GM18508 (cell line): ENCODE results near the gene SYNPO2L.
"Not testable (repeated sequence)": the region's sequence is repeated elsewhere in the genome, so short reads cannot be mapped to it uniquely, and the experiment has no call there.

ENCODE experiments used
- ATAC-seq: cut with Tn5 transposase; IDR thresholded peaks from one replicate; pipeline ENCODE4 v1.9.1; 2021; ENCODE audit warnings: moderate number of reproducible peaks; ENCODE audit not compliant: insufficient read depth, unreplicated experiment

Gene SYNPO2L, protein sequence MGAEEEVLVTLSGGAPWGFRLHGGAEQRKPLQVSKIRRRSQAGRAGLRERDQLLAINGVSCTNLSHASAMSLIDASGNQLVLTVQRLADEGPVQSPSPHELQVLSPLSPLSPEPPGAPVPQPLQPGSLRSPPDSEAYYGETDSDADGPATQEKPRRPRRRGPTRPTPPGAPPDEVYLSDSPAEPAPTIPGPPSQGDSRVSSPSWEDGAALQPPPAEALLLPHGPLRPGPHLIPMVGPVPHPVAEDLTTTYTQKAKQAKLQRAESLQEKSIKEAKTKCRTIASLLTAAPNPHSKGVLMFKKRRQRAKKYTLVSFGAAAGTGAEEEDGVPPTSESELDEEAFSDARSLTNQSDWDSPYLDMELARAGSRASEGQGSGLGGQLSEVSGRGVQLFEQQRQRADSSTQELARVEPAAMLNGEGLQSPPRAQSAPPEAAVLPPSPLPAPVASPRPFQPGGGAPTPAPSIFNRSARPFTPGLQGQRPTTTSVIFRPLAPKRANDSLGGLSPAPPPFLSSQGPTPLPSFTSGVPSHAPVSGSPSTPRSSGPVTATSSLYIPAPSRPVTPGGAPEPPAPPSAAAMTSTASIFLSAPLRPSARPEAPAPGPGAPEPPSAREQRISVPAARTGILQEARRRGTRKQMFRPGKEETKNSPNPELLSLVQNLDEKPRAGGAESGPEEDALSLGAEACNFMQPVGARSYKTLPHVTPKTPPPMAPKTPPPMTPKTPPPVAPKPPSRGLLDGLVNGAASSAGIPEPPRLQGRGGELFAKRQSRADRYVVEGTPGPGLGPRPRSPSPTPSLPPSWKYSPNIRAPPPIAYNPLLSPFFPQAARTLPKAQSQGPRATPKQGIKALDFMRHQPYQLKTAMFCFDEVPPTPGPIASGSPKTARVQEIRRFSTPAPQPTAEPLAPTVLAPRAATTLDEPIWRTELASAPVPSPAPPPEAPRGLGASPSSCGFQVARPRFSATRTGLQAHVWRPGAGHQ

DNA sequence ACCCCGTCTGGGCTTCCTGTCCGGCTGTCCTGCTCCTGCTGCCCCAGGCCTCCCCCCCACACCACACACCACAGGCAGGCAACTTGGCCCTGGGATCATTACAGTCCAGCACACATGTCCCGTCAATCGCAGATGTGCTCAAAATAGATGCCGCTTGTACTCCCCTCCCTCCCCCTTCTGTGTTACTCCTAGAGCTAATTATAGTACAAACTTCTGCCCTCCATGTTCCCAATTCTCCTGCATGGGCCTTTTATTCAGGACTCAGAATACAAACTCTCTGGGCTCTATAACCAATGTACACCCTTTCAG is at the start of gene SYNPO2L:
Gene SYNPO2L (minus strand): TSS at position 40 of the 309 bp plus-strand sequence. CDS start 107 bp downstream, outside the sequence.
- ATAC-seq, result no peak

DNA sequence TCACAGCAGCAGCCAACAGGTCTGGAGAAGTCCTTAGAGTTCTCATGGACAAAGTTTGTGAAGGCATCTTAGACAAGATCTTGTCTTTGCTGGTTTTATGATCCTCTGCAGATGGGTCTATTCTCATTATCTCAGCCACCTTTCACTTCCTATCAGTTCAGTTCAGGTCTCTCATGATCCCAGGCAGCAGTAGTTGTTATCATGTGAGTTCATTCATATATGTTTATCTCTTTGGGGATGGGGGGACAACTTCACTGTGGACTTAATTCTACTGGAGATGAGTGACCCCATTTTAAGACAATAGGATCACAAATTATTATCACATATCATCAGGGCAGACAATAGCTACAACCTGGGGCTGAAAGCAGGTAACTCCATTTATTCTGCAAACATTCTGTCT is 48.1 kb upstream of the SYNPO2L start:
- not testable (repeated sequence) for ATAC-seq

DNA sequence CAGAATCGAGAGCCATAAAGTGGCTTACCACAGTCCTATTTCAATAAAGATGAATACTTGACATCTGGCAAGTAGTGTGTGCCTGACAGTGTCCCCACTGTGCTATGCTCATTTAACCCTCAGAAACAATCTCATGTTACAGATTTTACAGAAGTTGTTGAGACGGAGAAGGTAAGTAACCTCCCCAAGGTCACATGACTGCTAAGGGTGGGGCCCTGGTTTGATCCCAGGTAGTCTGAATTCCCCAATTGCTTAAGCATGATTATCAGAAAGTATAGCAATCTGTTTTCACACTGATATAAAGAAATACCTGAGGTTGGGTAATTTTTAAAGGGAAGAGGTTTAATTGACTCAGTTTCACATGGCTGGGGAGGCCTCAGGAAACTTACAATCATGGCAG is 43.0 kb upstream of the SYNPO2L start:
- ATAC-seq, result not testable (repeated sequence)

DNA sequence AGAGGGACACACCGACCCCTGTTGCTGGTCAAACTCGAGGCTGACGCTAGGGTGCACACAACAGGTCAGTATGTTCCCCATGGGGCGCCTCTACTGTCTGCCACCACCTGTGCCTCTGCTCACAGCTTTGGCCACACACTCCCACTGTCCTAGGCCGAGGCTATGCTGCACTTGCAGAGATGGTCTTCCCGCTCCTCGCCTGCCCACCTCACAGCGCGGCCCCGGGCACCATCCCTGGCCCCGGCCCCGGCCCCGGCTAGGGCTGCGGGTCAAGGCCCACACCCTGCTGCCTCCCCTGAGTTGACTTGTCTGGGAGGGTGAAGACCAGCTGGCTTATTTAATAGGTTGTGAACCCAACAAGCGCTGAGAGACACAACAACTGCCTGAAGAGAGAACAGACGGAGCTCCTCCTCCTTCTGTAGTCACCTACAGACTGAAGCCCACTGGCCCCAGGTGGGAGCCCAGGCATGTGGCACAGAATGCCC is 41.9 kb upstream of the SYNPO2L start, which contains the start of gene AGAP5:
Gene AGAP5 (minus strand): TSS at position 435 of the 485 bp plus-strand sequence. CDS start 354 bp downstream, at position 81.
- ATAC-seq, result not testable (repeated sequence)

DNA sequence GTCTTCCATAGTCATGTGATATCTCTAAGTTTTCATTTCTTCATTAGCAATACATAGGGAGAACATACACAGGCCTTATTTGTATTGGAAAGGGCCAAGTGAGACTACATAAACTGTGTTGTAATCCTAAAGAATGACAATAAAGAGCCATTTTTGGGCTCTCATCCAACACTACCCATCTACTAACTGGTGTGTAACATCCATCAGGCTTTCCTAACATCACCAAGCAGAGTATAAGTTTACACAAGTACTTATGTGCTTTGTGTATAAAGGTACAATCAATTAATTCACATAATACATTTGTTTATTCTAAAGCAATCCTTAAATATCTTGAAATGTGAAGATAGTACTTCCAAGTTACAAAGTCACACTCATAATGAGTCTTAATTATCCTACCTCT is 39.5 kb upstream of the SYNPO2L start:
- ATAC-seq, result not testable (repeated sequence)

DNA sequence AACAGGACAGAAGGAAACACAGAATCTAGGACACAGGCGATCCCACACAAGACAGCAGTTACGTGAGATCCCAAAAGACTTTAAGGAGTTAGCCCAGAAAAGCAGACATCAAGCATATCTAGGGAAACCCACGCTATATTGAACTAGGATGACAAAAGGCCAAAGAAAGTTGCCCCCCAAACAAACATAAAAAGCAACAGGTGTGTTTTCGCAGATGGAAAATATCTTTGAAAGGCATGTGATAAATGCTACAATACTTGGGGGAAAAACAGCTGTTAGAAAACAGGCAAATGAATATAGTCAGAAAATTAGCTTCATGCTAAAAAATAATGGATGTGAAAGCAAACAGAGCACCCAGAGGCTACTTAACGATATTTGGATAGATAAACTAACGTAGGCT is 34.9 kb upstream of the SYNPO2L start:
- ATAC-seq, result not testable (repeated sequence)

DNA sequence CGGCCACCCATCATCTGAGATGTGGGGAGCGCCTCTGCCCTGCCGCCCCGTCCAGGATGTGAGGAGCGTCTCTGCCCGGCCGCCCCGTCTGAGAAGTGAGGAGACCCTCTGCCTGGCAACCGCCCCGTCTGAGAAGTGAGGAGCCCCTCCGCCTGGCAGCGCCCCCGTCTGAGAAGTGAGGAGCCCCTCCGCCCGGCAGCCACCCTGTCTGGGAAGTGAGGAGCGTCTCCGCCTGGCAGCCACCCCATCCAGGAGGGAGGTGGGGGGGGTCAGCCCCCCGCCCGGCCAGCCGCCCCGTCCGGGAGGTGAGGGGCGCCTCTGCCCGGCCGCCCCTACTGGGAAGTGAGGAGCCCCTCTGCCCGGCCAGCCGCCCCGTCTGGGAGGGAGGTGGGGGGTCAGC is 33.8 kb upstream of the SYNPO2L start:
- ATAC-seq, result not testable (repeated sequence)

DNA sequence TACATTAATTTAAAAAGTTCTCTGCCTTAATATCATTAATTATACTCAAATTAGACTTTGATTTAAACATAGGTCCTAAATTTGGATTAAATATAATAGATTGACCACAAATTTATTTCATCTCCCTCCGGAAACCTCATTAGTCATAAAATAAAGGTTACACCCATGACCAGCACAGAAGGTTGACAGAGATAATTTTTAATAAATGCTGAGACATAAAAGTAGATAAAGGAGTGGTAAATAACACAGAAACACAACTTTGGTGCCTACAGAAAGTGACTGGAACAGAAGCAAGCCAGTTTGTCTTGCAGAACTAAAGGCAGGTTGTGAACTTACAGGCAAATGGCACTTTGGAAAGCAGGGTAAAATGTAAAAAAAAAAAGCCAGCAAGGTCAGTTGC is 31.8 kb upstream of the SYNPO2L start:
- not testable (repeated sequence) for ATAC-seq

DNA sequence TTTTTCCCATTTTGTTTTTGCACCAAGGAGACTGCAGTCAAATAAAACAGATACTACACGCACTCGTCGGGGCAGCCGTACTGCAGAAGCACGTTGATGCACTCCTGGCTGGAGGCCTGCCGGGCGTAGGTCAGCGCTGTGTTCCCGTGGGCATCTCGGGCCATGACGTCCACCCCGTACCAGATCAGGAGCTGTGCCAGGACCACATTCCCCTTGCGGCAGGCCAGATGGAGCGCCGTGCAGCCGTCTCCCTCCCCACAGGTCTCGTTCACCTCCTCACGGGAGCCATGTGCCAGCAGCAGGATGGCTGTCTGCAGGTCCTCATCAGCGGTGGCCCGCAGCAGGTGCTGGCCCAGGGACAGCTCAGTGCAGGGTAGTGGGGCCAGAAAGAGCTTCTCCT is 18.7 kb upstream of the SYNPO2L start:
- ATAC-seq, result not testable (repeated sequence)

DNA sequence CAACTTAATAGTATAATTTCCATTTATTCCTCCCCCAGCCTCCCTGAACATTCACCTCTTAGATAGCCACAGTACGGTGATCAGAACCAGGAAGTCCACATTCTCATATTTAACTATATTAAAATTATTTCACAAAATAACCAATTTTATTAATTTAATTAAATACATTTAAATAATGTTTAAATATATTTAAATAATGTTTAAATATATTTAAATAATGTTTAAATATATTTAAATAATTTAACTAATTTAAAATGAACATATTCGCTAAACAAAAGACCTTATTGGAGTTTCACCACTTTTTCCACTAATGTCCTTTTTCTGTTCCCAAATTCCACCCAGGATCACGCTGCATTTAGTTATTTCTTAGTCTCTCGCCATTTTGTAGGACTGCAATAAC is 12.5 kb upstream of the SYNPO2L start:
- ATAC-seq, result not testable (repeated sequence)

DNA sequence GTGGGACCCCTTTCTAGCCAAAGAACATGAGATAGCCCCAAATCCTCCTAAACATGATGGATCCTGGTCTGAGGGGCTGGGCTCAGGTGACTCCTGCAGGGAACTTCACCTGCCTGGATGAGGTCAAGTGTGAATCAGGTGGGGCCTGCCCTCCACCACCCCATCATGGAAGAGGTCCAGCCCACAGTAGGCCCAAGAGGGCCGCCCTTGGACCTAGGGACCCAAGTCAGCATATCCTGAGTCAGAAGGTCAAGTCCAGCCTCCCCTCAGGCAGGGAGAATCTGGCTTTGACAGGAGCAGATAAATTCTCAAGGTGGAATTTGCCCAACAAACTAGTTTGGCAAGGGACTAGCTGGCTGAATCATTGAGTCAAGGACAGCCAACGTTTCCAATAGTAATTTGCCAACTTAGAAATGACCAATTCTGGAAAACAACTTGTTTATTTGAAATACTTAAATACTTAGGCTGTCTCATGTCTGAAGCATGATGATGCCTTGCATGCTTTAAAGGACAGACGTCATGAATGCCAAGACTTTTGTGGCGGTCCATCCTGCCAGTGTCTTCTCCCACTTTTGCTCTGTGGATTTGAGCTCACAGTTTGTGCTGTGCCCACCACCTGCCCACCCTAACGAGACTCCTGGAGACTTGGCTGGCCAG is 10.5 kb upstream of the SYNPO2L start:
- not testable (repeated sequence) for ATAC-seq

DNA sequence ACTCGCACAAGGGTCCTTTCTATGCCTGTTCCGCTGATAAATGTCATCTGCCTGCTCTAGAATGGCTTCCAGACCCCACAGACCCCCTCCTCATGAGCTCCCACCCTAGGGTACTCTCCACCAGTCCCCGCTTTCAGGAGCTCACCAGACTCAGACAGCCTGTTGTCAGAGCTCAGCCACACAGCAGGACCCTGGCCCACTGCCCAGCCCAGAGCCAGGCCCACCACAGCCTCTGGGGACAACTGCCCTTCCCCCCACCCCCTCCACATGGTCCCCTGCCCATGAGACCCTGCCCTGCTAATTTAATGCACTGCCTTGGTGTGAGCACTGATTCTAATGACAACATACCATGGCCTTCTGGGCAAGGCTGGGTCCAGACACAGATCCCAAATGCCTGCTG is 9.8 kb upstream of the SYNPO2L start:
- not testable (repeated sequence) for ATAC-seq

DNA sequence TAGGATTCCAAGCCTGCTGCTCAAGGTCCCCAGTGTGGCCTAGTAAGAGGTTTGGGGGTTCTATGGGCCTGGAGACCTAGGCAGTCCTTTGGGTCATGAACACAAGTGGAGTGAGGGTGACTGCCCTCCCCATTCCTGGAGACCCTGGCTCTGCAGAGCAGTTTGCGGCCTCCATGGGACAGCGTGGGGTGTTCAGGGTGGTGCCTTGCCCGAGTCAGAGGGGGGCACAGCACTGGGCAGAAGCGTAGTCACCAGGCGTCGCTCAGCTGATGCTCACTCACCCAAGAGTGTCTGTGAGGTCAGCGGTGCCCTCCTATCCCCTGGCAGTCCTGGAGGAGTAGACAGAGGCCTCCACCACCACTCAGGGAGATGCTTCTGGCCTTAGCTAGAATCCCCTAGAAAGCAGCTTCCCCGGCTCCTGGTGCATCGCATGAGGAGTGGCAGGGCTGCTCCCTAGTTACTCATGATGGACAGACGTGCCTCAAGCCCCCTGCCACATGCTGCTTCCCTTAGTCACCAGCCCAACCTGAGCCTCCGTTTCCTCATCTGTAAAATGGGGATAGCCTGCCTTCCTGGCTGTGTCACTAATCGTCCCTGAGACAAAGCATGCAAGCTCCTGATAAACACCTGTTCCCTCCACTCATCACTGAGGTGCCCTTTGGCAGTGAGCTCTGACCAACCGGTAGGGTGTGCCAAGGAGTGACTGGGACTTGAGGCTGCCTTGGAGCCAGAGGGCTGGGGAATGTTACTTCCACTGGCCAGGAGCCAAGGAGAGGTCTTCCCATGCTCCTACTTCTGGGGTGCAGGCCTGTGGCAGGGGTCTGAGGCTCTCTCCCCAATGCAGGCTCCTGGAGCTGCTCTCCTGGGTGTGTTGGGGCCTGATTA is 8.6 kb upstream of the SYNPO2L start:
- not testable (repeated sequence) for ATAC-seq

DNA sequence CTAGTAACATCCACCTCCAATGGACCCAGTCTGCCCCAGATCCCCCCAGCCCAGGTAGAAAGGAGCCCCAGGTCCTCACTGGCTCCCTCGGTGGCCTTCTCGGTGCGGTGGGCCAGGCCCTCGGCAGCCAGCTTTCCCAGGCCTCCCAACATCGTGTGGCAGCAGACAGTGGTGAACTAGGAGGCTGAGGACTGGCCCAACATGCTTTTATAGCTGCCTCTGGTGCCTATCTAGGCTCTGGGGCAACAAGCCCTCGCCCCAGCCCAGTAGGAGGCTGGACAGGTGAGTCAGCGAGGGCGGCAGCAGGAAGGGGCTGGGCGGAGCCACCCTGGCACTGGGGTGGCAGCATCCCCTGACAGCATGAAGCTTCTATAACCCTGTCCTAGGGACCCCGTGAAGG is 7.8 kb upstream of the SYNPO2L start:
- not testable (repeated sequence) for ATAC-seq

DNA sequence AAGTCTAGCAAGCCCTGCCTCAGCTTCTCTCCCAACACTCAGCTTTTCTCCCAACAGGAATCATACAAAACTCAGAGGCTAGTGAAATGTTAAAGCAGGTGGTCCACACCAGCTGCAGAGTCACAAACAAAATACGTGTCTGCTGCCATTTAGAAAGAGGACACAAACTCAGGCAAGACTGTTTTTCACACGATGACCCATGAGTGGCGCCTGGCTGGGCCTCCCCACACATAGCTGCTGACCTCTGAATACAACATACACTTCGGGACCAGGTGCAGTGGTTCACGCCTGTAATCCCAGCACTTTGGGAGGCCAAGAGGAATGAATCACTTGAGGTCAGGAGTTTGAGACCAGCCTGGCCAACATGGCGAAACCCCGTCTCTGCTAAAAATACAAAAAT is 6.9 kb upstream of the SYNPO2L start:
- not testable (repeated sequence) for ATAC-seq

DNA sequence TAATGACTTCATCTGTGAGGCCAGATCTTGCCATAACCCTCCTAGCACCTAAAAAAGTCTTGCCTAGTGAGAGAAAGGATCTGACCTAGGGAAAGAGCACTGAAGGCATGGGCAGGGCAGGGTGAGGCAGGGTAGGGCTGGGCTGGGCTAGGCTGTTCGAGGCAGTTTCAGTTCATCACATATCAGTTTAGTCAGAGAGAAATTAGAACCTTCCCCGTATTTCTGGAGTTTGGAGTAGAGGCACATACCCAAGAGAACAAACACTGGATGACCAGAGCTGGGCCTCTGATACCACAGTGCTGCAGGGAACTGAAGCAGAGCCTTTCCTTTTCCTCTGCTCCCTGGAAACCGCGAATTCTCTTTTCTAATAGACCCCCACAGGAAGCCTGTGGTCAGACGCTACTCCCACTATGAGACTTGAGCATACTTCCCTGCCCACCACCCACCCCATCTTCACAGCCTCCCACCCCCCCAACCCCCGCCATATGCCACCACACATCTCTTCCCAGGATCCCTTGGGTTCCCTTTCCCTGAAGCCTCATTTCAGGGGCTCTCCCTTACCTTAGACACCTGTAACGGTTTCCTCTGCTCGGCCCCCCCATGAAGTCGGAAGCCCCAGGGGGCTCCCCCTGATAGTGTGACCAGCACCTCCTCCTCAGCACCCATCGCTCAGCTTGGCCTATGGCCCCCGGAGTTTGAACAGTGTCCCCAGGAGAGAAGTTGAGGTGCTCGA is 406 bp downstream of the SYNPO2L start:
- ATAC-seq, result no peak

DNA sequence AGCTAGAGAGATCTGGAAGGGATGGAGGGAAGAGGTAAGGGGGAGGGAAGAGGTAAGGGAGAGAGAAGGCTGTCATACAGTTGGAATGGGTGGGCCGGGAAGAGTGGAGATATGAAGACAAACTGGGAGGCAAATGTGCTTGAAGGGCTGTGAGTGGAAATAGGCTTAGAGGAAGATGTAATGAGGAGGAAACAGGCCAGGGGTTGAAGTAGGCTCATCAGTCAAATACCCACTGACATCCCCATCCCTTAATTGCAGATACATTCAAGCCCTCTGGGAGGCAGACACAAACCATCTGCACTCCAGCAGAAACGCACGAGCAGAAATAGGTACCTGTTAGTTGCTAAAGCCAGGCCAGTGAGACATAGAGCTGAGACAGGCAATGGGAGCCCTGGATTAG is 2.1 kb downstream of the SYNPO2L start:
- ATAC-seq, result no peak

DNA sequence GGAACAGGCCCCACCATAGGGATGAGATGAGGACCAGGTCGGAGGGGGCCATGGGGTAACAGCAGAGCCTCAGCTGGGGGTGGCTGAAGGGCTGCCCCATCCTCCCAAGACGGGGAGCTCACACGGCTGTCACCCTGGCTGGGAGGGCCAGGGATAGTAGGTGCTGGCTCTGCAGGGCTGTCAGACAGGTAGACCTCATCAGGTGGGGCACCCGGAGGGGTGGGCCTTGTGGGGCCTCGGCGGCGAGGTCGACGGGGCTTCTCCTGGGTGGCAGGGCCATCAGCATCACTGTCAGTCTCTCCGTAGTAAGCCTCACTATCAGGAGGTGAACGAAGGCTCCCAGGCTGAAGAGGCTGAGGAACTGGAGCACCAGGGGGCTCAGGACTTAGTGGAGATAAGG is 2.6 kb downstream of the SYNPO2L start:
- no peak for ATAC-seq
